UCSD-AML1 (cell line): ENCODE results near the gene WDR91.
"Not testable (repeated sequence)": the region's sequence is repeated elsewhere in the genome, so short reads cannot be mapped to it uniquely, and the experiment has no call there.

ENCODE experiments used
- DNase-seq: peaks from one replicate; lab custom pipeline; 2025; ENCODE audit not compliant: unreplicated experiment; lab: John Stamatoyannopoulos, UW

WDR91 gene

DNA sequence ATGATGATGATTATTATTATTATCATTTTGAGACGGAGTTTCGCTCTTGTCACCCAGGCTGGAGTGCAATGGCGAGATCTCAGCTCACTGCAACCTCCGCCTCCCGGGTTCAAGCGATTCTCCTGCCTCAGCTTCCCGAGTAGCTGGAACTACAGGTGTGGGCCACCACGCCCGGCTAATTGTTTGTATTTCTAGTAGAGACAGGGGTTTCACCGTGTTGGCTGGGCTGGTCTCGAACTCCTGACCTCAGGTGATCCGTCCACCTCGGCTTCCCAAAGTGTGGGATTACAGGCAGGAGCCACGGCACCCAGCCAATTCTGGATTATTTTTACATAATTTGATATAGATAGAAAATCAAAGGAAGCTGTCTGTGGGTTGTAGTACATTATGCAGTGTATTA is 22.8 kb upstream of the WDR91 start:
- not testable (repeated sequence) for DNase-seq

DNA sequence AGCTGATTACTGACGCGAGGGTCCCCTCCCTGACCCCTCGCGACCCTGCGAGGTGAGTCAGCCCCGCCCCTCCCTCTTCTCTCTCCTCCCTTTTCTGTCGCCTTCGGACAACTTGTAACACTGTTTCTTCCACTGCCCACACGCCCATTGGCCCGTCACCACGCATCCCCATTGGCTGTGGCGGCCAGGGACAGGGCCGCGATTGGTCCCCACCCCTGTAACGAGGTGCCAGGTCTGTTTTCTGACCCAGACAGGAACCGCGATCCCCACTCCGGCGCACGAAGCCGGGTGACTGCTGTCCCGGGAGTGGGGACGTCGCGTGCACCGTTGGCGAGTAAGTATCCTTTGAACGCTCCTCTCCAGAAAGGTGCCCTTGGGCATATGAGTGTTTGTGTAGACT is 22.2 kb upstream of the WDR91 start, which contains the start of gene STRA8:
STRA8 (plus strand) TSS at position 269 of the 400 bp plus-strand sequence. CDS start 6,687 bp downstream, outside the sequence.
- DNase-seq: no peak

DNA sequence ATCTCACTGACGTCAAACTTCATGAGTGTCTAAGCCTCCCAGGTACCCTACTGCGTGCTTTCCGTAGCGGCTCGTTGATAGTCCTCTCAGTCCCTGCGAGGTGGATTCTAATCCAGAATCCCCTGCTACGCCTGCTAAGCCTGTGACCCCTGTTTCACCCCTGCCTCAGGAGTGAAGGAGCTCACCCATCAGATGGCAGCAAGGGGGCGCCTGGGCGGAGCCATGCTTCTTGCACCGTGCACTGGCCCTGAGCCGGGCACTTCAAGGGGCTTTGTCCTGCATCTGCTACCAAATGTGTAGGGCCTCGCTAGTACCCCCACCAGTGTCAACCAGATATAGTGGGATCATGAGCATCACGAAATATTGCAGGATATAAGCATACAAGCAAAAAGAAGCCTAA is 21.4 kb upstream of the WDR91 start:
- DNase-seq: no peak

DNA sequence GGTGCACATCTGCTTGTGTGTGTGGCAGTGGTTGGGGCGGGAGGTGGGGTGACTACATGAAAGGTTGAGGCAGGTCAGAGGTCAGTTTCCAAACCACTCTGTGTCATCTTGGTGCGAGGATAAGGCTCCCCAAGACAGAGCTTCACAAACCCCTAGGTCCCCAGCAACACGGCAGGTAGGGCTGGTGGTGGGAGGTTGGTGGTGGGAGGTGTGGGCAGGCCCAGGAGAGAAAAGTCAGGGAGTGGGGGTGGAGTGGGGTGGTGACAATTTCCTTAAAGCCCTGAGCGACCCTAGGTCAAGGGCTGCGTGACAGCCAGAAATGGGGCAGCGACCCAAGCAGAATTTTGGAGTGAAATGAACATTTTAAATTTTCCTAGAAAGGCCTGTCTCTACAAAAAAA is 20.8 kb upstream of the WDR91 start:
- no peak for DNase-seq

DNA sequence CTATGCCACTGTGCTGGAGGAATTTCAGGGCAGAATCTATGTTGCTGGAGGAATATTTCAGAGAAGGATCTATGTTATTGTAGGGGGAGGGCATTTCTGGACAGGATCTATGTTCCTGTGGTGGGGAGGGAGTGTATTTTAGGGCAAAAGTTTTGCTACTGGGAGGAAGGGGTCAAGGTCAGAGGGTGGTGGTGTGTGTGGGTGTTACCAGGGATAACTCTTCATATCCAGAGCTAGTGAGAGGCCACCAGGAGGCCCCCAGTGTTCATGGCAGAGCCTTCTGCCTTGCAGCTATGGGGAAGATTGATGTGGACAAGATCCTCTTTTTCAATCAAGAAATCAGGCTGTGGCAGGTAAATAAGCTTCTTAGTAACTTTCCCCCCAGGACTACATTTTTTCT is 20.4 kb upstream of the WDR91 start:
- DNase-seq: no peak

DNA sequence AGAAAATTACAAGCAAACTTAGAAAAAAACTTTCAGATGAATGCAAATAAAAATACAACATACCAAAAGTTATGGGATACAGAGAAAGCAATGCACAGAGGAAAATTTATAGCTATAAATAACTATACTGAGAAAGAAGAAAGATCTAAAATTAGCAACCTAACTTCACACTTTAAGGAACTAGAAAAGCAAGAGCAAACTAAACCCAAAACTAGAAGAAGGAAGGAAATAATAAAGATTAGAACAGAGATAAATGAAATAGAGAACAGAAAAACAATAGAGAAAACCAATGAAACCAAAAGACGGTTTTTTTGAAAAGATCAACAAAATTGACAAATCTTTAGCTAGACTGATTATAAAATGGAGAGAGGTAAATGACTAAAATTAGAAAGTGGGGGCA is 12.7 kb upstream of the WDR91 start:
- no peak for DNase-seq

DNA sequence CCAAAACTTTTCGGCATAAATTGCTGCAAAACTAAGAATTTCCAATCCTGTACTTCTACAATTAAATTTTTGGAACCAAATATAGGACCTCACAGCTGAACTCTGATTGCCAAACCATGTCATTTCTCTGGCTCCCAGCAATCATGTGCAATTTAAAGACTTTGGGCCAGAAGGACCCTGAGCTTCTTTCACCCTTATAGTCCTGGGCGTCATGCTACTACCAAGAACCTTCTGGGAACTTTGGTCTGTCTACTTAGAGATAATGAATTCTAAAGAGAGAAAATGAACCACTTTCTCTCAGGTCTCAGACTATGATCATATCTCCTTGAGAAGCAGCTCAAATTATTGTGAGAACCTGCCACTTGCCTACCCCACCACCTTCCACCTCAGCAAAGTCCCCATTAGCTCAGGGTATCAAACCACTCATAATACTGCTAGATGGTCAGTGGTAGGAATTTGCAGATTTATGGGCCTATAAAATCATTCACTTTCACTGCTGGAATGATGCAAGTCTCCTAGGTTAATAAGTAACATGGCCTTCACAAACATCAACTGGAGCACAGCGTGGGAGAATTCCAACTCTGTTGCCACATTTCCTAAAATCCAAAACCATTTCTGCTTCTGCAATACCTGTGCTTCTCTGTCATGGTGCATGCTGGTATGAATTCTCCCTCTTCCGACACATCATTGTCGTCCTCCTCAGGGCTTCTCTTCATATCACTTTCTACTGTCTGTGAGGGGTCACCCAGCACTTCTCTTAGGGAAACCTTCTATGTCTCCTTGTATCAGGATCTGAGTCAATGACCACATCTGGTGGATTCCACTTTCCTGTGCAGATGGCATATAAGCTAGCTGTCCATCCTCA is 6.6 kb upstream of the WDR91 start:
- DNase-seq: no peak

DNA sequence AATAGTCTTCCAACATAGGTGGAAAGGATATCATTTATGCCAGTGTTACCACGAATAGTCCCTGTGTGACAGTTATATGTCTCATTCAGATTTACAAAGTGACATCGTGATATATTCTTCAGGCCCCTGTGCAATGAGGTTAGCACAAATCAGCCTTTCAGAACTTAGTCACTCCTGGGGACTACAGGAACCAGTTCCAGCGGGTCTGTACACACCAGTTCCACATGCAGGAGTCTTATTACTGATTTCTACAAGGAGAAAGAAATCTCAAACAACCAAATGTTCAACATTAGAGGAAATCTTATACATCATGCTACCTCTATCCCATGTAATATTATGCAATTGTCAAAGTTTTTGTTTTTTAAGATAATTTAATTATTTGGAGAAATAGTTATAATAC is 4.4 kb upstream of the WDR91 start:
- no peak for DNase-seq

DNA sequence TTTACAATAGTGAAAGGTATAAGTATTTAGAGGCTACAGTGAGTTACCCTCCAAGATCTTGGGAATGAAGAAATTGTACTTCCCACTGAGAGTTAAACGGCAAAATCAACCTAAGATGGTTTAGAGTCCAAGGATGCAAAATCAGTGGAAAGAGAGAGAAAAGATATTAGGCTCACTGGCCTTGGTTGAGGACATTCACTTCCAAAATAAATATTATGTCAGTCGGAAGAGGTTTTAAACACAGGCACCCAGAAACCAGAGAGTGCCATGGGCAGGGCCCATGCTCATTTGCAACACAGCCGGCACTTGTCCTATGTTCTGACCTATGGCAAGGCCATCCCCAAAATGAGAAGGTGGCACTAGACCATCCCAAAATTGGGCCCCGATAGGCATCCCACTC is 3.9 kb upstream of the WDR91 start:
- DNase-seq: no peak

DNA sequence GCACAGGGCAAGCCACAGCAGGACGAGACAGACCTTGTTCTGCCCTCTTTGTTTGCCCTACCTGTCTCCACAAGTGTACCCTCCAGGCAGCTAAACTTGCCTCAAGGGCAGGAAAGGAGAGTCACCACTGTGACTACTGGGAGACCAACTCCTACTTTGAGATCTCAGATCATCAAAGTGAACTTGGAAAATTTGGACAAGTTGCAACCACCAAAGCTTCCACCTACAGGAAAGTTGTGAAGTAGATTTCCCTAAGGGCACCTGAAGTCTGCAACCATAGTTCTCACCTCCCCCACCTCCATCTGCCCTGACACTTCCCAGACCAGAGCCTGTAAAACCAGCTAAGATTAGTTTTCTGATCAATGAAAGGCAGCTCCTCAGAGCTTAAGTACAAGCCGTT is 2.5 kb upstream of the WDR91 start:
- DNase-seq: no peak

DNA sequence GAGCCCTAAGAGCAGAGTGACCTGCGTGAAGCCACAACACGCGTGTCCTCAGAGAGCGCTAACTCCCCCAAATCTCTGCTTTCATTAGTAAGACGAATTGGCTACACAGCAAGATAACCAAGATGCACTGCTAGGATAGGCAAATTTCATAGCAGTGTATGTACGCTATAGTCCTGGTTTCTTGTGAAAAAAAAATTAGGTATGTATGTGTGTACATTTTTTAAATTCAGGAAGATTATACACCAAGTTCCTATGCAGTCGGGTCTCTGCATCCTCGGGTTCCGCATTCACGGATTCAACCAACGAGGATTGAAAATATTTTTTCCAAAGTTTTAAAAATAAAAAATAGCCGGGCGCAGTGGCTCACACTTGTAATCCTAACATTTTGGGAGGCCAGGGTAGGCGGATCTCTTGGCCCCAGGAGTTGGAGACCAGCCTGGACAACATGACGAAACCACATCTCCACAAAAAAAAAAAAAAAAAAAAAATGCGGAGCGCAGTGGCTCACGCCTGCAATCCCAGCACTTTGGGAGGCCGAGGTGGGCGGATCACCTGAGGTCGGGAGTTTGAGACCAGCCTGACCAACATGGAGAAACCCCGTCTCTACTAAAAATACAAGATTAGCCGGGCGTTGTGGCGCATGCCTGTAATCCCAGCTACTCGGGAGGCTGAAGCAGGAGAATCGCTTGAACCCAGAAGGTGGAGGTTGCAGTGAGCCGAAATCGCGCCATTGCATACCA is 790 bp upstream of the WDR91 start:
- DNase-seq: not testable (repeated sequence)

DNA sequence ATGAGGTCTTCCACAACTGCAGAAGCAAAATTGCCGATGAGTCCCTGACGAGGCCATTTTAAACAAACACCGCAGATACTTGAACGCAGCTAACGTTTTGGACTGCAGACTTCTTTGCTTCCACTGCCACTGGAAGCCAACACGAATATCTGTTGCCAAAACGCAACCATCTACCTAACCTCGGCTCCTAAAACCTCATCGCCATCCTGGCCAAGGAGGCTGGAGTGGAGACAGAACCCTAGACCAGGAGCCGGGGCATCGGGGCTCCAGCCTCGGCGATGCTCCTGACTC is 493 bp downstream of the WDR91 start:
- DNase-seq: no peak

DNA sequence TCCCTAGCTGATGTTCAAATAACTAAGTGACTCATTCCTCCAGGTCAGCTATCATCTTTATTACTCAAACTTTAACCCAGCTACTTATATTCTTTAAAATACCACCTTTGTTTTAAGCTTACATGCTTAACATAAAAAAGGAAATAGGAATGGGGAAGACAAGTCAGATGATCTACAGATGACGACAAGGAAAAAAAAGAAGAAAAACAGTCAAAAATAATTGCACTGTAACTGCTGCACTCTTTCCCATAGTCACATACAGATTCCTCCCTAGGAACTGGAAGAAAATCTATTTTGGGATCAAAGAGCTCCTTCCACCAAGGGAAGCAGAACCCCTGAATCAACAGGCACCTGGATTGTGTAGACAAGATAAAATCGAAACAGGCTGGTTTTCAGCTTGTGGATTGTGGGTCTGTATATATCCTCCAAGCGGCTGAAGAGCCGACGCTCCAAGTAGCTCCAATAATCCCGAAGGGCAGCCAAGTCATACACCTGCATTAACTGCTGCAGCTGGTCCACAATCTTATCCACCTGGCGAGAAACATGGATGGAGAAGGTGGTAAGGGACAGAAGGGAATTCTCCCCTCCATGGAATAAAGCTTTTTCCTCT is 2.0 kb downstream of the WDR91 start:
- DNase-seq: no peak

DNA sequence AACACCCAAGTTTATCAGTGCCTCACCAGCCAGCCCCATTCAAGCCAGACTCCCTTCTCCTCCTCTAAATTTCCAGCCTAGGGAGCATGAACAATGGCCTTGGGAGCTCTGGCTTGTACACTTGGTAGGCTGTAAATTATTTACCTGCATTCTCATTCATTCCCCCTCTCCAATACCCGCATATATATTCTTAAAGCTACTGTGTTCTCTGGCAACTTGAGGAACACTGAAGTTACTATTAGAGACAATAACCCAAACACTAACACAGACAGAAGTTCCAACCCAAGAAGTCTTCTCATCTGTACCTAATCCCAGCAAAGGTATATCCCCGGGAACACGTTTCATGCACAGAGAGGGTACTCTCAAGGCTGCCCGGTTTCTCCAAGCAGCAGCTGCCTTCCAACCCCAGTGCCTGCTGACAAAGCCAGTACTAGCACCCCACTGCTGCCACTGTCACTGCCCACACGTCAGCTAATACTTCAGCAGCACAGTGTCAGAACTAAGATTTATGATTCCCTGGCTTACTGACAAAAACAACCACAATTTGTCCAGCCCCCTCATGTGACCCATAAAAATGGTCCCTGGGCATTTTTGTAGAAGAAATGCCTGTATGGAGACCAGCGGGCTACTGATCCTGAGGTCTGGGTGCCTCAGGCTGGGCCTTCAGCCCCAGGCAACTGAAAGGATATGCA is 3.1 kb downstream of the WDR91 start:
- no peak for DNase-seq

DNA sequence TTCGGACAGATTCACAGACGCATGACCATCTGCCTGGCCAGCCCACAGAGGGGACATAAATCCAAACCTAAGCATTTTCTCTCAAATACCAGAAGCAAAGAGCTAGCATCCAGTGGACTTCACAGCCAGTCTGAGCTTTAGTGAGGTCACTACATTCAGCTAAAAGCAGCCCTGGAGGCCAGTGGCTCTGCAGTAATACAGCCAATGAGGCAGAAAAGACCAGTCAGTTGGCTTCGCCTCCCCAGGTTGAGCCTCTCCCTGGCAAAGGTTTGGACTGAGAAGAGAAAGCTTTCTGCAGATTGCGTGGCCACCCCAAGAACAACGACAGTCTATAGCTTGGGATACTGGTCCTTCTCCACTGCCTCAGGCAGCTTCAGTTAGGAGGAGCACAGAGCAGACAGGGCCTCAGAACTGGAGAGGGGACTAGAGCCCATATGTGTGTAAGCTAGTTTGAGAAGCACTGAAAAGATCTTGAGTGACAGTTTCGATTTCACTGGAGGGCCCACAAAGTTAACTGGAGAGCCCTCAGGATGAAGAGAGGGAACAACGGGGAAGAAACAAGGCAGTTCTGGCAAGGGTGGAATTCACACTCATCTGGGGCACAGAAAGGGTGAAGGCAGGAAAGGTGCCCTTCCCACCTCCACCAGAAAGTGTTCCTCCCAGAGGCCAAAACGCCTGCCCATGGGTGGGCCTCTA is 3.8 kb downstream of the WDR91 start:
- DNase-seq: no peak

DNA sequence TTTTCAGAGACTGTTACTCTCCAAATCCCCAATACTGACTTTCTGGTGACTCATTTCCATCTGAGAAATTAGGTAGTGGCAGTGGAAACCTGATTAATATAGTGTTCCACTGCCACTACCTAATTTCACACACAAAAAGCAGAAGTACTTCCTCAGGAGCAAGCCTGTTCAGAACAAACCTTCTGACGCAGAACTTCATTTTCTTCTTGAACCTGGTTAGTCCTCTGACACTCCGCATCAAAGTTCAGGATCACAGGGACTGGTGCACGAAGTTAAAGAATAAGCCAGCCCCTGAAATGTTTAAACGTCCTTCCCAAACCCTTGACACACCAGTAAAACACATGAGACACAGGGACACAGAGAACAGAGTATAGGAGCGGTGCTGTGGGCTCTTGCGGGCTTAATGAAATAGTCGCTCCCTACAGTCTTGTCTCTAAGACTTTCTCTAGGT is 4.4 kb downstream of the WDR91 start:
- DNase-seq: no peak

DNA sequence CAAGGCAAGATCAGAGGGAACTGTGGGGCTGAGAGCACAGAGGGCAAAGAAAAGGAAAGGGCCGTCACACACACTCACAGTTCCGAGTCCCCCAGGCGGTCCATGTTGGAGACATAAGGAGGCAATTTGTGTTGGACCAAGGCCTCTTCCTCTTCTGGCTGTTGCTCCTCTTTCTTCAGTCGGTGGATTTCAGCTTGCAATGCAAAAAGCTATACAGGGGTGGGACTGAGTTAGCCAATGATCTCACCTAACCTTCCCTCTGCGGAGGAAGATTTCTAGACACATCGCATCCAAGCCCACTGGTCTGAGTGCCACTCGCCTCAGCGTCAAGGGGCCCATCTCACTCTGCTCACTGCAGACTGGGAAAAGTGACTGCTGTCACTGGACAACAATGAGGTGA is 5.5 kb downstream of the WDR91 start:
- DNase-seq: no peak

DNA sequence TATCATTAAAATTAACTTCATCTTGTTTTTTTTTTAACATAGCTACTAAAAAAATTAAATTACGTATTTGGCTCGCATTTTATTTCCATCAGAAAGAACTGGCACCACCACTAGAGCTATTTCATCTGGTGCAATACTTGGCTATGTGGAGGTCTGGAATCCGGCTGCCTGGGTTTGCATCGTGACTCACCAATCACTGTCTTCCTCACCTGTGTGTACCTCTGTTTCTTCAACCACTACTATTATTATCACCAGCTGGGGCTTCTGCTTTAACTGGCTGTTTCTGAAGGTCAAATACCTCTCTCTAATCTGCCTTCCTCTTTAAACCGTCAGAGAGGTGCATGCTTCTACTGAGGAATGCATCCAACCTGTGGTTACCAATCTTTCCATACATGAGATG is 6.5 kb downstream of the WDR91 start:
- DNase-seq: no peak

DNA sequence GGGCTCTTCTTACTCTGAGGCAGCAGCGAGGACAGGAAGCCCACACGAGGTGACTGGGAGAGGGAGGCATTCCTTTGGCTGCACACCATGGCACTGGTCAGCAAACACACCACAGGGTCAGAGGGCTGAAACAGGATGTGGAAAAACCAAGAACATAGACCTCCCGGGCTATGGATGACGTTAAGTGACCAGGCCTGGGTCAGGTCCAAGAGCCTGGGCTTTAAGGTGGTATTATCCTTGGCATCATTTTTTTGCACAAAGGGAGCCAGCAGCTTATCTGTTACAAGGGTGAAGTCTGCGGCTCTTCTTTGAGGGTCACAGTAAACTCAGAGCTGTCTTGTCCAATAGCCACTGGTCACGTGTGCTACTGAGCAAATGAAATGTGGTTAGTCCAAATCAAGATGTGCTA is 7.0 kb downstream of the WDR91 start:
- no peak for DNase-seq

DNA sequence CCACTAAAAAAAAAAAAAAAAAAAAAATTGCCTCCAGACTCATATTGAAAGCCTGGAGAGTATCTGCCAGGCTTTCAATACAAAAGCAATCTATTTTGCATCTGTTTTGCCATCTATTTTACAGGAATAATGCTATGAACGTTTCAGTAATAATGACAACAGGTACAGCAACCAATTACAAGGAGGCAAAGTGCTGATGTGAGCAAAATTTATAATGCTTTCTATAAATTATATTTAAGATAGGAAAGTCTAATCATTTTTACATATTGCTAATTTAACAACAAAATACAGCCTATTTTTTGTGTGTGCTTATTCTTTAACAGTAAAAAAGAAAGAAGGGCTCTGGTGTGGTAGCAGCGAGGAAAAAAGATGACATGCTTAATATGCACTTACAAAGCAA is 10.0 kb downstream of the WDR91 start:
- no peak for DNase-seq

DNA sequence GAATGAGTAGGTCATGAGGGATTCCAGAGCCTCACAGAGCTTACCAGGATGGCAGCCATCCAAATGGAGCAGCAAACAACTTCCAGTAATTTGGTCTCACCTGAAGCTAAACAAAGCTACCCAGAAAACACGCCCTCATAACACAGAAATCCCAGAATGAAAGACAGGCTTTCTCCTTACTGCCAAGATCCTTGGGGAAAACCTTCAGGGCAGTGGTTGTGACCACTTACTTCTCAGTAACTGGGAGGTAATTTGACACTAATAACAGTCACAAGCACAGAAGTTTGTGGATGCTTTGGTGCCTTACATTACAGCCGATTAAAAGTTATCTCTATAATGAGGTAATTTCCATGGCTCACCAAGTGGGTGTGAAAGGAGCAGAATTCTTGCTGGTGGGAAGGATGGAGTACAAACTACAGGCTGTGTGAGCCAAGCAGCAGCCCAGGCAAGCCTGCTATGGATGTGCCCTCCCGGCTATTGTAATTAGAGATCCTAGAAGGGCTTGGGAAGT is 10.4 kb downstream of the WDR91 start:
- DNase-seq: no peak
